Stimulated activated CD4-positive, alpha-beta T cell treated with anti-CD3 and anti-CD28 coated beads, Interleukin-2, amount 100 ng/mL, for 24 hours (primary cell): Measurements from ENCODE around the gene UBN1.
"Not testable (repeated sequence)": the region's sequence is repeated elsewhere in the genome, so short reads cannot be mapped to it uniquely, and the experiment has no call there.

ENCODE experiments used
- DNase-seq, 2 donors: peaks; one replicate each; pipeline ENCODE4 v3.0.0-alpha.2; 2020

Gene UBN1

DNA sequence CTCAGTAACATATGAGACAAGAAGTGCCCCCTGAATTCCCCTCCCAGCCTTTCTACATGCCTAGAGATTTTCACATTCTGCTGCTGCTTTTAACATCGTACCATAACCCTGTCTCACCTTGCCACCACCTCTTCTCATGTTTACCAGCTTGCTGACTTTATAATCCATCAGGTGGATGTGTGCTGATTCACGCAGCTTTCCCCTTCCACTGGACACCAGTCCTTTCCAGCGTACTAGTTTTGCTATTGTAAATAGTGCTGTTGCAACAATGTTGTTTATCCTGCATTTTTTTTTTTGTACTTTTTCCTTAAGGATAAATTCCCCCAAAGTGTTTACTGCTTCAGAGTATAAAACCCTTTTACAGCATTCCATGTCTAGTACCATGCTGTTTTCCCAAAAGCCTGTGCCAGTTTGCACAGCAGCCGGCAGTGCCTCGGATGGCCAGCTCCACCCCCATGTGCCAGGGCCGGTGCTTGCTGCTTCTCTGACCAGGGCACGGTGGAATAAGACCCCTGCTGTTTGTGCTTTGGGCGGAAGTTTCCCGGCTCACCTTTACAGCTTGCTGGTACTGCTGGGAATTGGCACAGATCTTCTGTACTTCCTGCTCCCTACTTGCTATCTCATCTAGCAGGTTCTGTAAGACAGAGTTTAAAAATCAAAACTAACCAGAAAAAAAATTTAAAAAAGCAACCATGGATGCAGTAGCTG, 41.3 kb downstream of the UBN1 start:
- no peak for DNase-seq

DNA sequence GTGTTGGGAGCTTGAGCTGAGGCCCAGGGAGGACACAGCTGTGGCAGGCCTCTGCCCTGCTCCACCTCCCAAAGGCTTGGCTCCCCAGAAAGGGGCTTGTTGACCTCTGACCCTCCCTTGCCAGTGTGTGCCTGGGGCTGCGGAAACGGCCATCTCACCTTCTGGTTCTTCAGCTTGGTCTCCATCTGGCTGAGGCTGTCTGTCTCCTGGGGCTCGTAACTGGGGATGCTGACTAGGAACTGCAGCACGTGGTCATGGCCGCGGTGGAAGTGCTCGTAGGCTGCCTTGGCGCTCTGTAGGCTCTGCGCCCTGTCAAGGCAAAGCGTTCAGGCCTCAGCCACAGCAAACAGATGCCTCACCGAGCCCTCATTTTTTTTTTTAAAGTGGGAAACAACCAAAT, 42.7 kb downstream of the UBN1 start:
- no peak for DNase-seq

DNA sequence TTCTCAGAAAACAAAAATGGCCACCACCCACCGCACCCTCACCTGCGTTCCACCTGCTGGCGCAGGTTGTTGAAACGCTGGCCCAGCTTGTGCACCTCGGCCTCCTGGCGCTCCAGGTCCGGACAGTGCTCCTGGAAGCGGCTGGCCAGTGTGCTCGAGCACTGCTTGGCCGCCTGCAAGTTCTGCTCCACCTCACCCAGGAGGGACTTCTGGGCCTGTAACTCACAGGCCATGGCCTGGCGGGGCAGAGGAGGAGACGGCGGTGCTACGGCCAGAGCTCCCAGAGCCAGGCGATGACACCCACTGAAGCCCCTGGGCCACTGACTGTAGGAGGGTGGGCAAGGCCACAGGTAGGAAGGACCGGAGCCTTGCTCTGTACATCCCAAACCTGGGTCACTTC, 43.4 kb downstream of the UBN1 start:
- DNase-seq = no peak

DNA sequence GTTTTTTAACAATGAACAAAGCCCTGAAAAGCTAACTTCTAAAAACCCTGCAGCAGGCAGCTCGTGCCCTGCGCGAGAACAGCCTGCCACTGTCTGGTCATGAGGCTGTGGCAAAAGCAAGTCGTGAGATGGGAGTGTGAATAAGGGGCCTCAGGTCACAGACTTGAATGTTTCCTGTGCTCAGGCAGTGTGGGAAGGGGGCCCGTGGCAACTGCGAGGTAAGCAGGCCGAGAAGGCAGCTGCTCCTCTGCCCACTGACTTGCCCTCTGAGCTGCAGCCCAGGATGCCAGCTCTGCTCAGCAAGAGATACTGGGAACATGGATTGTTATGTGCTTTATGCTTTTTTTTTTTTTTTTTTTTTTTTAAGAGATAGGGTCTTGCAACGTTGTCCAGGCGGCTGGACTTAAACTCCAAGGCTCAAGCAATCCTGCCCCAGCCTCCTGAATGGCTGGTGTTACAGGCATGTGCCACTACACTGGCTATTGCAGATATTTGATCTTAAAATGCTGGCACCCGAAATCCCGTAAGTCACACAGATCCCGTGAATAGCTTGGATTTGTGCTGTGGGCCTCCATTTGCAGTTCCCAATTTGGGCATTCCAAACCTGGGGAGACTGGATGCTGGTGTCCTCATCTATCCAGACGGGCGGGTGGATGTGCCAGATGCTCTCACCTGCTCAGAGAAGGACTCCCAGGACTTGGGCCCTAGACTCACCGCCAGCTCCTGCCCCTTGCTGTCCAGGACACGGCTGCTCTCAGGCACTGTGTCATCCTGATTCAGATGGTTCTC, 44.0 kb downstream of the UBN1 start:
- DNase-seq = no peak

DNA sequence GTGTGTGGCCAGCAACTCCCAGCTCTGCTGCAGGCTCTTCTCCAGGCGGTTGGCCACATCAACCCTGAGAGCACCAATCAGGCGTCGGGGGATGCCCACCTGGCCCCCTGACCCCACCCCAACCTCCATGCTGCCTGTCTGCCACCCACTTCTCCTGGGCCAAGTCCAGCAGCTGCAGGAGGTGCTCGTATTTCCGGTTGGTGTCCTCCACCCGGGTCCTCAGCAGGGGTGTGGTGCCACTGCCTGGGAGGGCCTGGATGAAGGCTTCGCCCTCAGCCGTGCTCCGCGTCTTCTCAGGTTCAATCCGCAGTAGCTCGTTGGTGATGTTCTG, 44.6 kb downstream of the UBN1 start:
- no peak for DNase-seq

DNA sequence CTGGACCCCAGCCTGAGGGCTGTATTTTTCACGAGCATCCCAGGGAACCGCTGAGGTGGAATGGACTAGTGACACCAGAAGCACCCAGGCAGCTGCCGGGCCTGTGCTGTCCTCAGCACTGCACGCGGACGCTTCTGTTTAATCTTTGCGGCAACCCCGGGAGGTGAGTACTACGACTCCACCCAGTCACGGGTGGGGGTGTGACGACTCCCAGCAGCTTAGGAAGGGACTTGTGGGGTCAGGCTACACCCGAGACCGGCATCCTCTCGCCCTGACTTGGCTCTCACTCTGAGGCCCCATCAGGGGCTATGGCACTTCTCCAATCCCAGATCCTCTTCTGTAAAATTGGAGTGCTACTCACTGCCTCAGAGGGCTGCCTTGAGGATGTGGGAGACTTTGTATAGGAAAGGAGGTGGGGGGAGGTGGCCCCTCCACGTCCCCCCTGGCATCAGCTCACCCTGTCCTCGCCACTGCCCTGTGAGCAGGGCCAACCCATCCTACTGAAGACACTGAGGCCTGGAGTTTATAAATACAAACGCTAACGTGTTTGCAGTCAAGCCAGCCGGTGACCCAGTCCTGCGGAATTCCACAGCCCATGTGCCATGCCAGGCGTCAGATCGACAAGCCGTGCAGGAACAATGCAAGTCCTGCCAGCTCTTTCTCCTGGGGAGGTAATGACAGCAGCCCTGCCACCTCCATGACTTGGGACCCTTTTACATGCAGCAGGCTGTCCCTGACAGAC, 45.3 kb downstream of the UBN1 start:
- no peak for DNase-seq

DNA sequence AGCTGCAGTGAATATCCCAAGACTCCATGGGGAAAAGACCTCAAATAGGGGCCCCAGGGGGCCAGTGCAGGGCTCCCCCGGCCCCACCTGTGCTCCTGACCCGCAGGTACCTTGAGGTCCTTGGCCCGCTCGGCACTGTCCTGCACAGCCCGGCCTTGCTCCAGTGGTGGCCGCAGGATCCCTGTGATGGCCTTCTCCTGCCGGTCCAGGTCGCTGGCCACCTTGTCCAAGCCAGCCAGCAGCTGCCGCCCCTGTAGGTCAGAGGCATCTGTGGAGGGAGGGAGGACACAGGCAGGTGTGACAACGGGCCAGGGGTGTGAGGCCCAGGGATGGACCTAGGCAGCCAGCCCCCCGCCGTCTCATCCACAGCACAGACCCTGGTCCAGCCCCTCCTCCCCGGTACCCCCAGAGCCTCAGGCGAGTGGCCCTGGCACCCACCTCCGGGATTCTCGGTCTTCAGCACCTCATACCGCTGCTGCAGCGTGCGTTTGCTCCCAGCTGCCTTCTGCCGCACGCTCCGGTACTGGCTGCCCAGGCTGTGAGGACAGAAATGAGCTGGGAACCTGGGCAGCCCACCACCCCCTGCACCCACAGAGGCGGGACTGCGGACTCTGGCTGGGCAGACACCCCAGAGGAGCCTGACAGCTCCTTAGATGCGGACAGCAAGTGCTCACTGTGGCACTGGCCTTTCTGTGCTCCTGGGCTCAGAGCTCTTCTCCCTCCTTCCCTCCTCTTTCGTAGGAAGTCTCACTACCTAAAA, 46.0 kb downstream of the UBN1 start:
- DNase-seq = no peak

DNA sequence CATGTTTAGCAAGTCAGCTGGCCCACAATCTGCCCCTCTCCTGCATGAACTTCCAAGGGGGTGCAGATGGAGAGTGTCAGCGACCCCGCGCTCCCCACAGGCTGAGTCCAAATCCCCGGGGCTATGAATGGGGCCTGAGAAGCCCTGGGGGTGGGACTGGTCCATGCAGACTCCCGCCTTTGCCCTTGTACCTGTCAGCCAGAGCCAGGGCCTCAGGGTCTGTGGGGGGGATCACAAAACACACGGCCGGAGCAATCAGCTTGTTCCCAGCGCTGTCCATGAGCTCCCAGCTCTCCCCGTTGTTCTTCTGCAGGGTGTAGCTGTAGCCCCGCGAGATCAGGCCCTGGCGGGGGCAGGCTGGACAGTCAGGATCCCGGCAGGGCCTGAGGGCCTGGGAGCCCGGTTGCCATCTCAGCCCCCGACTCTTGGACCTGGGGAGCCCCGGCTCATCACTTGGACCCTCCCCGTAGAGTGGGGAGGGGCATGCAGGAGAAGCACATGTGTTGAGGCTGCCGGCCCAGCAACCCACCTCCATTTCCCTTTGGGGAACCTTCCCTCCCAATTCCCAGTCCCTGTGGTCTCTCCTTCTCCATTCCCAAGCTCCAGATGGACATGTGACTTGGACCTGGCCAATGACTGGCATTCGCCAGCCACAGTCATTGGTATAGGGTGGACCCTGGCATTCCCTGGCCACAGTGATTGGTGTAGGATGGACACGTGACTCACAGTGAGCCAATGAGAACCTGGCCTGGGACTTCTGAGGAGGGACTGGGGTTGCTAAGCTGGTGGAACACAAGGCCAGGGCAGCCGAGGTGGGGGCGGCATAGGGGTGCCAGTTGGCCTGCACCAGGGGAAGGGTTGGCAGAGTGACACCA, 47.2 kb downstream of the UBN1 start:
- no peak for DNase-seq

DNA sequence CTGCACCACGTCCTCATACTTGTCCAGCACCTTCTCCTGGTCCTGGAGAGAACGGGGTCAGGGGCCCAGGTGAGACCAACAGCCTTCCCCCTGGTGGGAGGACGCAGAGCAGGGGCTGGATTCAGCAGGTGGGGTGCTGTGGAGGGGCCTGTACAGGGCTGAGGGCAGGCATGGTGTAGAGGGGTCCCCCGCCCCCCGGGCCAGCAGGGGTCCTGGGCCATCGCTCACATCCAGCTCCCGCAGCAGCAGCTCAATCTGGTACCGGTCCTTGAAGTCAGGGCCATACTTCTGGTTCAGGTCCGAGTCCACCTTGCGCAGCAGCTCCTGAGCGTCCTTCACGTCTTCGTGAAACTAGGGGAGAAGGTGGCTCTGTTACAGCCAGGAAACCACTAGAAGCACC, 48.1 kb downstream of the UBN1 start:
- no peak for DNase-seq

DNA sequence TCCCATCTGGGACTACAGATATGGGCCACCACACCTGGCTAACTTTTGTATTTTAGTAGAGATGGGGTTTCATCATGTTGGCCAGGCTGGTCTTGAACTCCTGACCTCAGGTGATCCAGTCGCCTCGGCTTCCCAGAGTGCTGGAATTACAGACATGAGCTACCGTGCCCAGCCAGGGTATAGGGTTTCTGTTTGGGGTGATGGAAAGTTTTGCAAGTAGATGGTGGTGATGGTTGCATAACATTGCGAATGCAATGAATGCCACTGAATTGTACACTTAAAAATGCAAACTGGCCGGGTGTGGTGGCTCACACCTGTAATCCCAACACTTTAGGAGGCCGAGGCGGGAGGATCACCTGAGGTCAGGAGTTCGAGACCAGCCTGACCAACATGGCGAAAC, 49.5 kb downstream of the UBN1 start:
- not testable (repeated sequence) for DNase-seq

DNA sequence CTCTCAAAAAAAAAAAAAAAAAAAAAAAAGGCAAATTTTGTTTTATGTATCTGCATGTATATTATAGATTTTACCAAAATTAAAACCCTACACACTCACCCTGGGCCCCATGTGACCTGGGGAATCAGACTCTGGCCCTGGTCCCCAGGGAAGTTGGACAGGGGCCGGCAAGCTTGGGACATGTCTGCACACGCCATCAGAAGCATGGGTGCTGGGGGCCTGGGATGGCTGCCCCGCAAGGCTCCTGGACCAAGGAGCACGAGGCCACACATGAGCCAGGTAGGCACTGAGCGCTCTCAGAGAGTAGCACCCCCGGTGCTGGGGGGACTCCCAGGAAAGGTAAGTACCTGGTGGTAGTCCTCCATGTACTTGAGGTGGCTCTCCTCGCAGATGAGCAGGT, 50.0 kb downstream of the UBN1 start:
- DNase-seq = no peak

DNA sequence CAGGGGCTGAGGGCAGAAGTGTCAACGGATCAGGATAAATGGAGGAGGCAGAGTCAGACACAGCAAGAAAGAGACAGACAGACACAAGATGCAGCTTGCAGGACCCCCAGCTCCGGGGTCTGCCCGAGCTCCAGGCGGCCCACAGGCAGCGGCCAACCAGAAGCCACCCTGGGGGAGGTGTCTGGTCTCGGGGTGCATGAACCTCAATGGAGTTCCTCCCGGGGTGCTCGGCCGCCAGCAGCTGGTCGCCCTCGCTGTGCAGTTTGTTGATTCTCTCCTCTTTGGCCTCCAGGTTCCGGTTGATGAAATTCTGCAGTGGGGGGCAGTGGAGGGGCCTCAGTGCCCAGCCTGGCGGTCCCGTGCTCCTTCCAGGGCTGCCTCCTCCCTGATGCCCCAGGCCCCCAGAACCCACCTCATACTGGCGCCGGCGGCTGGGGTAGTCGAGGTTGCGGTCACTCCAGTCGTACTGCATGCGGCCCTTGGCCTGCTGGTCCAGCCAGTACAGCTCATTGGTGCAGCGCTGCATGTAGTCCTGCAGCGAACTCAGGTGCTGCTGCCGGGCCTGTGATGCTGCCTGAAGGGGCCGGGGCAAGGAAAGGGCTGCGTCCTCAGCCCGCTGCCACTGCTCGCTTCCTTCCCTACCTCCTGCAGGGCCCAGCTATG, 51.7 kb downstream of the UBN1 start:
- DNase-seq = no peak

DNA sequence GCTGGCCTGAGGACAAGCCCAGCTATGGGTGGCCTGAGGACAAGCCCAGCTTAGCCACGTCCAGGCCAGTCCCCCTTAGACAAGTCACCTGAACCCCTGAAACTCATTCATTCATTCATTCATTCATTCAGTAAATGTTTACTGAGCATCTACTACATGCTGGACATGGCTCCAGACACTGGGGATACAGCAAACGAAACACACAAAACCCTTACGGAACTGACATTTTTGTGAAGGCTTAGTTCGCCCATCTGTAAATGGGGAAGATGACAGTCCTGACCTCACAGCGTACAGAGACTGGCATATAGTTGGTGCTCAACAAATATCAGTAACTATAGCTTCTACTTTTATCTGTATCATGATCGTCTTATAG, 52.2 kb downstream of the UBN1 start:
- no peak for DNase-seq

DNA sequence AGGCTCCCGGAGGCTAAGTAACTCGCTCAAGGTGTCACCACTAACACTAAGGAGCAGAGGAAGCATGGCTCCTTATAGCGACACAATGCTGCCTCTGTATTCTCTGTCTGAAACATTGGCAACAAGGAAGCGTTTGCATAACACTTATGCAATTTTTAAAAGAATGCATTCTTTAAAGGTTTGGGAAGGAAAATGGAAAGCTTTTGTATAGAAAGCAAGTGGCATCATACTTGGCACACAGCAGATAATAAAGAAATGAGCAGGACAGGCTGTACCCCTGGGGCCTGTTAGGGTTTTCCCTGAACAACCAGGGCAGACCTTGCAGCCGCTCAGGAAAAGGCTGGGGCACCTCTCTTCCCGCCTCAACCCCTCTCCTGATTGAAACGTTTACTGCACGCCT, 52.8 kb downstream of the UBN1 start:
- no peak for DNase-seq

DNA sequence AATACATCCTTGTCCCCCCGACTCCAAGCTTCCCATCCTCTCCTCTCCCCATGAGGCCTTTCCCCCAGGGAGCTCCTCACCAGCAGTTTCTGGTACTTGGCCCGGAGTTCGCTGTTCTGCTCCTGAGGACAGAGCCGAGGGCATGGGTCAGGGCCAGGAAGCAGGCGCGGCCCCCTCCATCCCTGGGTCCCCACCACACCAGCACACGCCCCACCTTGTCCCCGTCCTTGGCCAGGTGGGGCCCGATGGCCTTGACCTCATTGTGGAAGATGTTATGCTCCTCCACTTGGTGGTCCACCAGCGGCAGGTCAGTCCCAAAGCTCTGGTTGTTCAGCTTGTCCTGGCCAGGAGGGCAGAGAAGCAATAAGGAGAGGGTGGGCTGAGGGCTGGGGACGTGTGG, 53.5 kb downstream of the UBN1 start:
- DNase-seq = no peak

DNA sequence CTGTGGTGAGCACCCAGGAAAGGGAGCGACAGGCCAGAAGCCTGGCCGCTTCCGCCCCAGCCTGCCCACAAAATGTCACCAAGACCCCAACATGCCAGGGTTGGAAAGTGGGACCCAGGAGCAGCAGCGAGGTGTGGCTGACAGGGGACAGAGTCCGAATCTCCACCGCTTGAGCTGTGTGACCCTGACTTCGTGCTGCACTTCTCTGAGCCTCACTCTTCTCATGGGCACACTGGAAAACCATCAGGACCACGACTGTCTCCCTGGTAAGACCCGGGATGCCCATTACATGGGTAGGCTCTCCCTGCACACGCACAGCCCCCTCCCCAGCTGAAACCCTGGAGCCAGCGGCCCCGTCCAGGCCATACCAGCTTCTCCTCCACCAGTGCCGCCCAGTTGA, 54.8 kb downstream of the UBN1 start:
- no peak for DNase-seq

DNA sequence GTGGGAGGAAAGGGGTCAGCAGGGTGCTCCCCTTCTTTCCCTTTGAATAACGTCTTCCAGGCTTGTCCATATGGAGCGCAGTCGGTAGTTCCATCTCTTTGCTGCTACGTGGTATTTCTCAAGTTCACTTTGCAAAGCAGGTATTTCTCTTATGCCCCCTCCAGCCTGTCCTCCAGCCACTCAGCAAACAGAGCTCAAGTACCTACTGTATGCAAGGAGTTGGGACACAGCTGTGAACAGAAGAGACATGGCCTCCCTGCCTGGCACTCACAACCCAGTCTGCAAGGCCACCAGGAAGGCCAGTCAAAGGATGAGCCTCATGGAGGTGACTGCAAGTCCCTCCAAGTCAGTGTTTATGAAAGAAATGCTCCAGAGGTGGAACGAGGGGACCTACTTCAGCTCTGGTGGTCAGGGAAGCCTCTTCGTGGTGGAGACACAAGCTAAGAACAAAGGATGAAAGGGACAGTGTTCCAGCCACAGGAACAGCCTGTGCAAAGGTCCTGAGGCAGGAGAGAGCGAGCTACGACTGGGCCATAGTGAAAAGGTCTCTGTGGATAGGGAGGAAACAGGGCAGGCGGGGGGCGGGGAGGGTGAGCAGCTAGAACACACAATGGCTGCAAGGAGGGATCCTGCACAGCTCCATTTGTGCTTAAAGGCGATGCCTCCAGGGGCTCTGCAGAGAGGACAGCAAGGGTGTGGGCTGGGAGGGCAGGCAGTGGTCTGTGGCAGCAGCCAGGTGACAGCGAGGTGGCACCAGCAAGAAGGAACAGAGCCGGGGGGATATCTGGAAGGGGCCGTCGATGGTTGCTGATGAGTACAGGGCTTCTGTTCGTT, 57.0 kb downstream of the UBN1 start:
- no peak for DNase-seq

DNA sequence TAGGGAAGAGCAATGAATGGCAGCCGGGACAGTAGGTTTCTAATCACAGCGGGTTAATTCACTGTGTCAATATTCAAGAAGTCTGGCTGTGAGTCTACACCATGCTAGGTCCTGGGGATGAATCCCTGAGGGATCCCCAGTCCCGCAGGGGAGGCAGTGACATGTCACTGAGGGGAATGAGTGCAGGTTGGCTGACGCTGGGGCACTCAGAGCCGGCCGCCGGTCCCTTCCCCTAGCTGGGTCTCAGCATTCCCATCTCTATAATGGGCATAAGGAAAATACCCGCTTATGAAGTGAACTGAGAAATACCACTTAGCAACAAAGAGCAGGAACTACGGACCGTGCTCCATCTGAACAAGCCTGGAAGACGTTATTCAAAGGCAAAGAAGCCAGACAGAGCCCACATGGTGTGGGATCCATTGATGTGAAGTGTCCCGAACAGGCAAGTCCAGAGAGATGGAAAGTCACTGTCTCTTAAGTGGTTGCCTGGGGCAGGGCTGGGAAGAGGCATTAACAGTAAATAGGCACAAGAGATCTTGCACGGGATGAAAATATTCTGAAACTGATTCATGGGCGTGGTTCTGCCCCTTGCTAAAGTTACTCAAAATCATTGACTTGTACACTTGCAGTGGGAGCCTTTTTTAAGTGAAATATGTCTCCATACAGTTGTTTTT, 57.8 kb downstream of the UBN1 start:
- no peak for DNase-seq

DNA sequence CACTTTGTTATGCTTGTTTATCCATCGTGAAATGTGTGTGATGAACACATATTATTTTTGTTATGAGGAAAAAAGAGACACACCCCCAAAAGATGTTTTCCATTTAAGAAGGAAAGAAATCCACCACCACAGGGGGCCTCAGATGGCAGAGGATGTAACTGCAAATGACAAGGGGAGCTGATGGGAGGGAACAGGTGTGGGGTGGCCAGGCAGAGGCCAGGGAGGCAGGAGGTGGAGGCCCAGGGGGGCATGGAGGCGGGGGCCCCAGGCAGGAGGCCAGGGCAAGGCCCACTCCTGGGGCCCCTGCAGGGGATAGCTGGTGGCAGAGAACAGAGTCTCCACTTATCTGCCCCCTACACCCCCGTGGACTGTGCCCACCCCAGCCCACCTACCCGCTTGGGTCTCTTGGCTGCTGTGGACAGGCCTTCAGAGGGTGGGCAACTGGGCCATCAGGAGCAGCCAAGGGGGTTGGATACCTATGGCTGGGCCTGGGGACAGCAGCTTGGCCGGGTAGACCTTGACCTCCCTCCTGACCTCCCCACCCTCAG, 61.6 kb downstream of the UBN1 start:
- DNase-seq = no peak

DNA sequence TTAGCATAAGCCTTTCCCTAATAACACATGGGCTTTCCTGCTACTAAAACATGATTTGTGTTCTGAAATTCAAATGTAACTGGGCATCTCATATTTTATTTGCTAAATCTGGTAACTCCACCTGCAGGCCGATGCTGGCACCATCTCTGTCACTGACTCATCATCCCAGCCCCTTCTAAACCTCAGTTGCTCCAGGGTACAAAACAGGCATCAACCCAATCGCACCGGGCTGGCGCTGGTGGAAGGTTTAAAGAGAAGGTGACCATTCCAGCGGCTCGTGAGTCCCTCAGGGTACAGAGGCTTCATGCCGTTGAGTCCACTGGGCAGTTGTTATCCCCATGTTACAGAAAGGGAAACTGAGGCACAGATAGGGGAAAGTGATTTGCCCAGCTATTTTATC, 62.5 kb downstream of the UBN1 start:
- no peak for DNase-seq
